Thymus (tissue), 11 donors: ENCODE results near the gene MLLT1. TPM values are rescaled to one million over a fixed set of nuclear protein-coding genes. Genes with fewer than 3 reads are reported as not detected.
"Not testable (repeated sequence)": the region's sequence is repeated elsewhere in the genome, so short reads cannot be mapped to it uniquely, and the experiment has no call there.

Source experiments
- DNase-seq, 9 donors: peaks; one replicate each; pipeline ENCODE4 v3.0.0-alpha.2; 2013; ENCODE audit warnings: low spot score in 9 of 9, low read depth in 6 of 9, missing footprints in 1 of 9
- H3K27ac ChIP-seq, 2 donors: one replicate each; pipeline ENCODE4 v1.5.1; 2013; ENCODE audit warnings: control low read depth in 1 of 2, low read depth in 1 of 2, low read length in 1 of 2, mild to moderate bottlenecking in 1 of 2, moderate library complexity in 1 of 2
- H3K27me3 ChIP-seq, 2 donors: one replicate each; pipeline ENCODE4 v1.5.1; 2013; ENCODE audit warnings: low read length in 1 of 2; ENCODE audit not compliant: control insufficient read depth in 2 of 2, insufficient read depth in 1 of 2
- H3K36me3 ChIP-seq, 2 donors: one replicate each; pipeline ENCODE4 v1.5.1; 2013; ENCODE audit warnings: low read length in 1 of 2, mild to moderate bottlenecking in 1 of 2, moderate library complexity in 1 of 2; ENCODE audit not compliant: control insufficient read depth in 2 of 2, insufficient read depth in 2 of 2
- H3K4me1 ChIP-seq, 2 donors: one replicate each; pipeline ENCODE4 v1.5.1; 2013; ENCODE audit warnings: low read length in 2 of 2; ENCODE audit not compliant: control insufficient read depth in 2 of 2, insufficient read depth in 2 of 2
- H3K4me3 ChIP-seq, 2 donors: one replicate each; pipeline ENCODE4 v1.5.1; 2013; ENCODE audit warnings: low read length in 2 of 2, control low read depth in 1 of 2, mild to moderate bottlenecking in 1 of 2
- H3K9me3 ChIP-seq, 2 donors: one replicate each; pipeline ENCODE4 v1.5.1; 2013; ENCODE audit warnings: low read length in 1 of 2, mild to moderate bottlenecking in 1 of 2; ENCODE audit not compliant: control insufficient read depth in 2 of 2, insufficient read depth in 1 of 2
- WGBS: extraction: QIAGEN DNeasy Blood & Tissue Kit; methylation state at CpG from one replicate; pipeline ENCODE4 v1.1.7; 2013; 5-methylcytosine and 5-hydroxymethylcytosine counted together
- polyA plus RNA-seq: library from polyadenylated mRNA; stranded (reverse); fragments of 200-250 nt; gene quantifications from one replicate; pipeline ENCODE4 v1.2.3, GENCODE V29; 2013
- total RNA-seq: library from RNA; stranded (reverse); fragments of 120-200 nt; gene quantifications from one replicate; pipeline ENCODE4 v1.2.4, GENCODE V29; 2013
- donor health status: healthy.

The MLLT1 gene
- total and polyA plus RNA-seq, 2 donors = 6.9 to 24.7 TPM

DNA sequence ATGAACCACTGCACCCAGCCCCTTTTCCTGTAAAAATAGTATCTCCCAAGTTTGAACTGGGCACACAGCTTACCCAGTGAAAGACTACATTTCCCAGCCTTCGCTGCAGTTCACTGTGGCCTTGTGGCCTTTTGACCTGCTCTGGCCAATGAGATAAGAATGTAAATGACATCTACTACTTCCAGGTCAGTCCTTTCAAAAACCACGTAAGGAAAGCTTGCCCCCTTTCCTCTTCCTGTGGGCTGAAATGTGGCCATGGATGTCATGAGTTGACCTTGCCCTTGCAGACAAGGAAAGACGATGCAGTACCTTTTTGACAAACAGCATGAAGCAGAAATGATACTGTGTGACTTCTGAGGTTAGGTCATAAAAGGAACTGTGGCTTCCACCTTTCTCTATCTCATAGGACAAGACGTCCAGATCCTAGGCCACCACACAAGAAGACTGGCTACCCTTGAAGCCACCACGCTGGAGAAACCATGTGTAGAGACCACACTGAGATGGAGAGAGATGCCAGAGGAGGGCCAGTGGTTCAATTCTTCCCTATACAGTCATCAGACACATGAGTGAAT, 33.7 kb upstream of the MLLT1 start:
- no peak for DNase-seq
- Histone ChIP-seq H3K4me1 (no peaks in the 10 kb centered on the region), H3K36me3 (no peaks in the 10 kb centered on the region), H3K9me3 (peaks cover 0 to 4% of the 10 kb centered on the region in 2 donors), H3K27ac (no peak overlapping the region), H3K27me3 (no peaks in the 10 kb centered on the region), H3K4me3 (no peak overlapping the region)
- 72% methylated on average over 5 of the region's 5 CpGs for WGBS

DNA sequence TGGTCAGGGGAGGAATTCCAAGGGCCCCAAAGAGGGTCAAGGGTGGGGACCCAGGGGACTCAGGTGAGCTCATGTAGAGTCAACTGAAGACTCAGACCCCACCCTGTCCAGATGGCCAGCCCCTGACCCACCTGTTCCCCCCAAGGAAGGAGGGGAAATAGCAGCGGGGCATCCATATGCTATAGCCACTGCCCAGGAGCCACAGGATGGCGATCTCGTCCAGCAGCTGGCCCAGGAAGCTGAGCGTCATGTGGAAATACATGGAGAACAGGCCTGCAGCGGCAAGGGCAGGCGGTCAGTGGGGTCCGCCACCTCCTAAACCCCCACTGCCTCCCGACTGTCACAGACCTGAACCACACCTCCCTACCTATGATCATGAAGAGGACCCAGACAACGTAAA, 32.2 kb upstream of the MLLT1 start:
- peaks cover 0 to 4% of the 10 kb centered on the region in 2 donors for H3K9me3 ChIP-seq
- H3K4me3 ChIP-seq = no peak overlapping the region
- no peaks in the 10 kb centered on the region for H3K36me3 ChIP-seq
- H3K27me3 ChIP-seq = no peaks in the 10 kb centered on the region
- H3K4me1 ChIP-seq = no peaks in the 10 kb centered on the region
- 79% methylated on average over 9 of the region's 9 CpGs for WGBS
- DNase-seq = no peak
- no peak overlapping the region for H3K27ac ChIP-seq

DNA sequence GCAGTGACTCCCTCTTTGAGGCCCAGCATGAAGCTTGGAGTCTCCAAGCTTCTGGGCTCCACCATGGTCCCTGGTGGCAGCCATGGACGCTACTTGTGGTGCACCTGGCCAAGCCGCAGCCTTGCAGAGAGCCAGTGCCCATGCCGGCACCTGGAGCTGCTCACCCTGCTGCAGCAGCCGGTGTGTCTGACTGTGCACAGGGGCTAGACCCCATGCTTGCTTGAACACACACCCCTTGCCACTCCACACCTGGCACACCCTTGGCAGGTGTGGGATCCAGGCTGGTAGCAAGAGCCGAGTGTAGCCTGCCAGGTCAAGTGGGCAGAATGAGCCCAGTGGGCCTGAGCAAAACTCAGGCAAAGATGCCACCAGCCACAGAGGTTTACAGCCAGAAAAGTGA, 18.6 kb upstream of the MLLT1 start:
- Histone ChIP-seq H3K36me3 (no peaks in the 10 kb centered on the region), H3K9me3 (peaks cover 5 to 31% of the 10 kb centered on the region in 2 donors), H3K27me3 (no peaks in the 10 kb centered on the region), H3K4me1 (no peaks in the 10 kb centered on the region), H3K4me3 (no peak overlapping the region), H3K27ac (no peak overlapping the region)
- DNase-seq = no peak
- WGBS = 94% methylated on average over 5 of the region's 5 CpGs

DNA sequence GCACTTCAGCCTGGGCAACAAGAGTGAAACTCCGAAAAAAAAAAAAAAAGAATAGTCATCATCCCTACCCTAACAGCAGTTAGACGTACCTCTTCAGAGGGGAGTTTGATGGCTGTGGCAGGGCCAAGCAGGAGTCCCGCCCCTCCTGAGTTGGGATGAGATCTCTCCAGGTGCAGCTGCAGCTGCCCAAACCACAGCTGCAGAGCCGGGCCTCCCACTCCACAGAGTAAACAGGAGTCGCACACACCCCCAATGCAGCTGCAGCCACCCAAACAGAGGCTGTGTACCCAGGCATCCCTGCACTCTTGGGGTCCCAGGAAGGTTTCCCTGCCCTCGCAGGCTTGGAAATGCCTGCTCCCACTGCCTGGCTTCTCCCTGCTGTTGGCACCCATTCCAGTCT, 17.4 kb upstream of the MLLT1 start:
- Histone ChIP-seq H3K4me3 (no peak overlapping the region), H3K27ac (no peak overlapping the region), H3K36me3 (no peaks in the 10 kb centered on the region), H3K4me1 (no peaks in the 10 kb centered on the region), H3K27me3 (no peaks in the 10 kb centered on the region), H3K9me3 (peaks cover 5 to 43% of the 10 kb centered on the region in 2 donors)
- 73% methylated on average over 6 of the region's 6 CpGs for WGBS
- no peak for DNase-seq

DNA sequence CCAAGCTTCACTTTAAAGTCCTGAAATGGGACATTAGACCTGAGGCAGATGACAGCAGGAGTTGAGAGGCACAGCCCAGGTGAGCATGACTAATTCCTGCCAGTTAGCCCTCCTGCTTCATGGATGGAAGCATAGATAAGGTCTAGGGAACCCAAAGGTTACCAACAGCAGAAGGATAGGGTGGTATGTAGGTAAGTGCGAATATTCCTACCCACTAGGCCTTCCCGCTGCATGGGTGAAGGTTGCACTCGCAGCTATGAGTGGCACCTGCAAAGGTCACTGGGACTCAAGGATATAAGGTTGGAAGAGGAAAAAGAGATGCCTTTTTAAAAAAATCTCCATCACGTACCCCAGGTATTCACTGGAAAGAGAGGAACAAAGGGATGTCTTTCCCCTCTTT, 12.2 kb upstream of the MLLT1 start:
- no peak for DNase-seq
- no peak overlapping the region for H3K27ac ChIP-seq
- no peak overlapping the region for H3K4me3 ChIP-seq
- no peaks in the 10 kb centered on the region for H3K36me3 ChIP-seq
- H3K4me1 ChIP-seq = no peaks in the 10 kb centered on the region
- no peaks in the 10 kb centered on the region for H3K27me3 ChIP-seq
- 50% methylated on average over 4 of the region's 4 CpGs for WGBS
- H3K9me3 ChIP-seq = peaks cover 7 to 57% of the 10 kb centered on the region in 2 donors

DNA sequence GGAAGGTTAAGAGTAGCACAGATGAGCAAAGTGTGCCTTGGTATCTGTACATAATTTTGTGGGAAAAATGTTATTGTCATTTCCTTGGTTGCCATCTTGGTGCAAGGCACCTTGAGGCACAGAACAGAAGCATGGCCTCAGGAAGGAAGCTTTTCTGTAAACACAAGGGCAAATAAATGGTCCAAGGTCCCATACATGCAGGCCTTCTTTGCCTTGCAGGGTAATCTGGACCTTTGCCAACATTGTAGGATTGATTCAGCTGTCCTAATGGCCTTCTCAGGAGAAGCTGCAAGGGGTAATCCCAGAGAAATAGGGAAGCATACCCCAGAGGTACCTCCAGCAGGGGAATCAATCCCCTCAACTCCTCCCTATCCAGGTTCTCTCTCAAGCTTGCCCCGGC, 9.0 kb upstream of the MLLT1 start:
- no peak overlapping the region for H3K4me3 ChIP-seq
- DNase-seq = no peak
- H3K27me3 ChIP-seq = no peaks in the 10 kb centered on the region
- WGBS = 98% methylated on average over 1 of the region's 1 CpG
- H3K9me3 ChIP-seq = peaks cover 13 to 63% of the 10 kb centered on the region in 2 donors
- no peaks in the 10 kb centered on the region for H3K36me3 ChIP-seq
- H3K4me1 ChIP-seq = no peaks in the 10 kb centered on the region
- H3K27ac ChIP-seq = no peak overlapping the region

DNA sequence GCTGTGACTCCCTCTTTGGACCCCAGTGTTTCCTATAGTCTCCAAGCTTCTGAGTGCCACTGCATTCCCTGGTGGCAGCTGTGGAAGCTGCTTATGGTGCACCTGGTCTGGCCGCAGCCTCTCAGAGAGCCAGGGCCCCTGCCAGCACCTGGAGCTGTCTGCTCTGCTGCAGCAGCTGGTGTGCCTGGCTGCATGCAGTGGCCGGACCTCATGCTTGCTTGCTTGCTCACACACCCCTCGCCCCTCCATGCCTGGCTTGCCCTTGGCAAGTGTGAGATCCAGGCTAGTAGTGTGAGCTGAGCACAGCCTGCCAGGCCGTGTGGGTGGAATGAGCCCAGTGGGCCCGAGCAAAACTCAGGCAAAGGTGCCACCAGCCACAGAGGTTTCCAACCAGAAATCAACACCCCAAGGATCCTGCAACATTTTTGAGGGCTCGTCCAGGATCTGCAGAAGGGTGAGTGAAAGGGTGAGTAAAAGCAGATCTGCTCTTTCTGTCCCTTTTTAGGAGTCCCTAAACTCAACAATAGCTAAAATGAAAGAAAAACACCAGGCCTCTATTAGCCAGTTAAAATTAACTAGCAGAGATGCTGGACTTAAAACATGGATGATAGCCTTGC, 7.6 kb upstream of the MLLT1 start:
- WGBS = 92% methylated on average over 6 of the region's 6 CpGs
- no peak overlapping the region for H3K27ac ChIP-seq
- H3K27me3 ChIP-seq = no peaks in the 10 kb centered on the region
- H3K9me3 ChIP-seq = peaks cover 13 to 50% of the 10 kb centered on the region in 2 donors
- DNase-seq = no peak
- no peaks in the 10 kb centered on the region for H3K4me1 ChIP-seq
- H3K4me3 ChIP-seq = no peak overlapping the region
- no peaks in the 10 kb centered on the region for H3K36me3 ChIP-seq

DNA sequence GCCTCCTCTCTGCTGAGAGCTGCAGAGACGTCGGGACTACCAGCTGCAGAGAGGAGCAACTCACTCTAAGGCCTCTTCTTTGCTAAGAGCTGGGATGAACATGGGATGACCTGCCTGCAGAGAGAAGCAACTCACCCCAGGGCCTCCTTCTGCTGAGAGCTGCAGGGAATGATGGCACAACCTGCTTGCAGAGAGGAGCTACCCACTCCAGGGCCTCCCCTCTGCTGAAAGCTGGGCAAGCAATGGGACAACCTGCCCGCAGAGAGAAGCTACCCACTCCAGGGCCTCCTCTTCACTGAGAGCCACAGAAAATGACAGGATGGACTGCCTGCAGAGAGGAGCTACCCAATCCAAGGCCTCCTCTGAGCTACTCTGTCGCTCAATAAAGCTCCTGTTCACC, 6.9 kb upstream of the MLLT1 start:
- Histone ChIP-seq H3K36me3 (no peaks in the 10 kb centered on the region), H3K9me3 (peaks cover 10 to 43% of the 10 kb centered on the region in 2 donors), H3K27me3 (no peaks in the 10 kb centered on the region), H3K4me1 (no peaks in the 10 kb centered on the region), H3K4me3 (no peak overlapping the region), H3K27ac (no peak overlapping the region)
- DNase-seq = no peak
- 91% methylated on average over 4 of the region's 4 CpGs for WGBS

DNA sequence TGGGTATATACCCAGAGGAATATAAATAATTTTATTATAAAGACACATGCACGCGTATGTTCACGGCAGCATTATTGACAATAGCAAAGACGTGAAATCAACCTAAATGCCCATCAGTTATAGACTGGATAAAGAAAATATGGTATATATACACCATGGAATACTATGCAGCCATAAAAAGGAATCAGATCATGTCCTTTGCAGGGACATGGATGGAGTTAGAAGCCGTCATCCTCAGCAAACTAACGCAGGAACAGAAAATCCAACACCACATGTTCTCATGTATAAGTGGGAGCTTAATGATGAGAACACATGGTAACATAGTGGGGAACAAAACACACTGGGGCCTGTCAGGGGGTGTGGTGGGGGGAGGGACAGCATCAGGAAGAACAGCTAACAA, 2.6 kb upstream of the MLLT1 start:
- not testable (repeated sequence) for H3K4me3 ChIP-seq, H3K27ac ChIP-seq, DNase-seq, H3K27me3 ChIP-seq, H3K36me3 ChIP-seq
- peaks cover 8 to 21% of the 10 kb centered on the region in 2 donors for H3K9me3 ChIP-seq
- 88% methylated on average over 6 of the region's 6 CpGs for WGBS
- H3K4me1 ChIP-seq = peaks cover 8 to 25% of the 10 kb centered on the region in 2 donors
